Neural cell (in vitro differentiated cells): ENCODE data around the gene ATP13A3. TPM values are rescaled to one million over a fixed set of nuclear protein-coding genes. Genes with fewer than 3 reads are reported as not detected.

Source experiments
- H2AFZ ChIP-seq: fragments of 200-600, 300-800 bp; sonication (generic), shearing (Covaris generic); 2 replicates; pipeline ENCODE4 v1.6.0; 2014; ENCODE audit warnings: low read depth, mild to moderate bottlenecking, antibody characterized with exemption, low read length, moderate library complexity
- H3F3A ChIP-seq: fragments of 200-600 bp; shearing (Covaris generic); 2 replicates; pipeline ENCODE4 v1.6.1; 2016; ENCODE audit warnings: mild to moderate bottlenecking, moderate library complexity, mixed read lengths, antibody characterized with exemption, low read length; ENCODE audit not compliant: insufficient read depth, poor library complexity, severe bottlenecking
- H3K27ac ChIP-seq: fragments of 200-600, 300-800 bp; sonication (generic), shearing (Covaris generic); 2 replicates; pipeline ENCODE4 v1.5.1; 2014; ENCODE audit warnings: mild to moderate bottlenecking, low read length, moderate library complexity
- H3K27me3 ChIP-seq: fragments of 300-800, 200-600 bp; sonication (generic), shearing (Covaris generic); 2 replicates; pipeline ENCODE4 v1.6.0; 2014; ENCODE audit warnings: mild to moderate bottlenecking, low read depth, low read length, moderate library complexity; ENCODE audit not compliant: insufficient read depth
- H3K36me3 ChIP-seq: fragments of 300-800, 200-600 bp; sonication (generic), shearing (Covaris generic); 2 replicates; pipeline ENCODE4 v1.5.1; 2014; ENCODE audit warnings: mild to moderate bottlenecking, antibody characterized with exemption, low read length, moderate library complexity; ENCODE audit not compliant: insufficient read depth
- H3K4me2 ChIP-seq: fragments of 300-800, 200-600 bp; sonication (generic), shearing (Covaris generic); 2 replicates; pipeline ENCODE4 v1.6.0; 2014; ENCODE audit warnings: mild to moderate bottlenecking, low read length
- H3K4me3 ChIP-seq: fragments of 300-800, 200-600 bp; sonication (generic), shearing (Covaris generic); 2 replicates; pipeline ENCODE4 v1.5.1; 2014; ENCODE audit warnings: mild to moderate bottlenecking, low read length, moderate library complexity
- H3K79me2 ChIP-seq: fragments of 200-600 bp; shearing (Covaris generic); replicated peaks from 2 replicates; pipeline ENCODE4 v1.6.0; 2014; ENCODE audit warnings: mild to moderate bottlenecking, low read length, moderate library complexity; ENCODE audit not compliant: insufficient read depth
- H3K9ac ChIP-seq: fragments of 300-800, 200-600 bp; sonication (generic), shearing (Covaris generic); 2 replicates; pipeline ENCODE4 v1.6.1; 2016; ENCODE audit warnings: mild to moderate bottlenecking, low read length, mixed read lengths
- H3K9me2 ChIP-seq: fragments of 200-600 bp; shearing (Covaris generic); 2 replicates; pipeline ENCODE4 v1.6.1; 2016; ENCODE audit warnings: mild to moderate bottlenecking, low read length, mixed read lengths; ENCODE audit not compliant: insufficient read depth
- H3K9me3 ChIP-seq: fragments of 200-600, 300-800 bp; sonication (generic), shearing (Covaris generic); 2 replicates; pipeline ENCODE4 v1.6.1; 2016; ENCODE audit warnings: mild to moderate bottlenecking, mixed run types, low read length, moderate library complexity, mixed read lengths
- H4K20me1 ChIP-seq: fragments of 200-600 bp; shearing (Covaris generic); 2 replicates; pipeline ENCODE4 v1.6.1; 2016; ENCODE audit warnings: mild to moderate bottlenecking, mixed run types; ENCODE audit not compliant: insufficient read depth
- EP300 ChIP-seq: fragments of 450-650 bp; conservative IDR thresholded peaks from 2 replicates; pipeline ENCODE4 v1.6.1; 2014; ENCODE audit warnings: antibody characterized with exemption, mild to moderate bottlenecking, moderate library complexity; ENCODE audit not compliant: poor library complexity, severe bottlenecking
- EZH2 ChIP-seq: fragments of 200-600, 300-800 bp; shearing (Covaris generic), sonication (generic); IDR thresholded peaks from 2 replicates; pipeline ENCODE4 v1.6.1; 2014; ENCODE audit warnings: antibody characterized with exemption, low read length, borderline replicate concordance, mild to moderate bottlenecking; ENCODE audit not compliant: insufficient read depth, poor library complexity, severe bottlenecking
- MXI1 ChIP-seq: fragments of 450-650 bp; conservative IDR thresholded peaks from 2 replicates; pipeline ENCODE4 v1.6.1; 2014; ENCODE audit warnings: antibody characterized with exemption, mild to moderate bottlenecking; ENCODE audit not compliant: poor library complexity, severe bottlenecking
- POLR2AphosphoS5 ChIP-seq: IDR thresholded peaks from 2 replicates; pipeline ENCODE4 v1.6.1; 2012
- RAD21 ChIP-seq: fragments of 450-650 bp; conservative IDR thresholded peaks from 2 replicates; pipeline ENCODE4 v1.6.1; 2014; ENCODE audit warnings: antibody characterized with exemption, mild to moderate bottlenecking, moderate library complexity
- SMC3 ChIP-seq: fragments of 450-650 bp; conservative IDR thresholded peaks from 2 replicates; pipeline ENCODE4 v1.6.1; 2014; ENCODE audit warnings: antibody characterized with exemption, mild to moderate bottlenecking, moderate library complexity; ENCODE audit not compliant: poor library complexity
- TAF1 ChIP-seq: IDR thresholded peaks from 2 replicates; pipeline ENCODE4 v1.6.1; 2012; ENCODE audit warnings: low read depth
- polyA plus RNA-seq: library from polyadenylated mRNA; depleted of rRNA; stranded (reverse); fragments of >200 nt; gene quantifications from 2 replicates; pipeline ENCODE4 v1.2.3, GENCODE V29; 2014
- TF ChIP-seq, protein P1 (sequence below): fragments of 450-650 bp; IDR thresholded peaks from 2 replicates; pipeline ENCODE4 v1.5.1; 2014; ENCODE audit warnings: antibody characterized with exemption, mild to moderate bottlenecking, moderate library complexity; ENCODE audit not compliant: poor library complexity, severe bottlenecking
- TF ChIP-seq, protein P2 (sequence below): IDR thresholded peaks from 2 replicates; pipeline ENCODE4 v1.6.1; 2012; ENCODE audit warnings: borderline replicate concordance

ATP13A3 gene
- polyA plus RNA-seq, 1 donor from 2014 or later = 64.7 TPM

DNA sequence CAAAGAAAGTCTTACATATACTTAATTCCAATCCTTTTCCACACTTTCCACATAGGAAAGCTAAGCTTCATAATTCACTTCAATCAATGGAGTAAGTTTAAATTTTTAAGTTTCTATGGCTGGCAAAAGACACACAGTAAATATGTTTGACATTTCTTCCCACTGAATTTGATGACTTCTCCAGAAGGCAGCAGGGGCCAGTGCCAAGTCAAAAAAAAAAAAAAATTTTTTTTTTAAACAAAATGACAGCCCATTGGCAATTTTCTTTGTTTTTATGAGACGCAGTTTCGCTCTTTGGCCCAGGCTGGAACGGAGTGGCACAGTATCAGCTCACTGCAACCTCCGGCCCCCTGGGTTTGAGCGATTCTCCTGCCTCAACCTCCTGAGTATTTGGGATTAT lies 28.7 kb downstream of the ATP13A3 start:
- H3F3A ChIP-seq = no peaks in the 10 kb centered on the region
- no peak overlapping the region for H3K27ac ChIP-seq
- H2AFZ ChIP-seq = no peak overlapping the region
- H3K9ac ChIP-seq = no peak overlapping the region
- no peaks in the 10 kb centered on the region for H3K27me3 ChIP-seq
- H4K20me1 ChIP-seq = no peaks in the 10 kb centered on the region
- peaks cover 7% of the 10 kb centered on the region for H3K79me2 ChIP-seq
- no peaks in the 10 kb centered on the region for H3K9me2 ChIP-seq
- H3K36me3 ChIP-seq = peaks cover 3% of the 10 kb centered on the region
- no peaks in the 10 kb centered on the region for H3K9me3 ChIP-seq
- TF ChIP-seq MXI1 (no peak), EZH2 (no peak), TAF1 (no peak), SMC3 (no peak), EP300 (no peak), RAD21 (no peak), POLR2AphosphoS5 (no peak)
- TF ChIP-seq, protein P1, sequence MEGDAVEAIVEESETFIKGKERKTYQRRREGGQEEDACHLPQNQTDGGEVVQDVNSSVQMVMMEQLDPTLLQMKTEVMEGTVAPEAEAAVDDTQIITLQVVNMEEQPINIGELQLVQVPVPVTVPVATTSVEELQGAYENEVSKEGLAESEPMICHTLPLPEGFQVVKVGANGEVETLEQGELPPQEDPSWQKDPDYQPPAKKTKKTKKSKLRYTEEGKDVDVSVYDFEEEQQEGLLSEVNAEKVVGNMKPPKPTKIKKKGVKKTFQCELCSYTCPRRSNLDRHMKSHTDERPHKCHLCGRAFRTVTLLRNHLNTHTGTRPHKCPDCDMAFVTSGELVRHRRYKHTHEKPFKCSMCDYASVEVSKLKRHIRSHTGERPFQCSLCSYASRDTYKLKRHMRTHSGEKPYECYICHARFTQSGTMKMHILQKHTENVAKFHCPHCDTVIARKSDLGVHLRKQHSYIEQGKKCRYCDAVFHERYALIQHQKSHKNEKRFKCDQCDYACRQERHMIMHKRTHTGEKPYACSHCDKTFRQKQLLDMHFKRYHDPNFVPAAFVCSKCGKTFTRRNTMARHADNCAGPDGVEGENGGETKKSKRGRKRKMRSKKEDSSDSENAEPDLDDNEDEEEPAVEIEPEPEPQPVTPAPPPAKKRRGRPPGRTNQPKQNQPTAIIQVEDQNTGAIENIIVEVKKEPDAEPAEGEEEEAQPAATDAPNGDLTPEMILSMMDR = no peak
- TF ChIP-seq, protein P2, sequence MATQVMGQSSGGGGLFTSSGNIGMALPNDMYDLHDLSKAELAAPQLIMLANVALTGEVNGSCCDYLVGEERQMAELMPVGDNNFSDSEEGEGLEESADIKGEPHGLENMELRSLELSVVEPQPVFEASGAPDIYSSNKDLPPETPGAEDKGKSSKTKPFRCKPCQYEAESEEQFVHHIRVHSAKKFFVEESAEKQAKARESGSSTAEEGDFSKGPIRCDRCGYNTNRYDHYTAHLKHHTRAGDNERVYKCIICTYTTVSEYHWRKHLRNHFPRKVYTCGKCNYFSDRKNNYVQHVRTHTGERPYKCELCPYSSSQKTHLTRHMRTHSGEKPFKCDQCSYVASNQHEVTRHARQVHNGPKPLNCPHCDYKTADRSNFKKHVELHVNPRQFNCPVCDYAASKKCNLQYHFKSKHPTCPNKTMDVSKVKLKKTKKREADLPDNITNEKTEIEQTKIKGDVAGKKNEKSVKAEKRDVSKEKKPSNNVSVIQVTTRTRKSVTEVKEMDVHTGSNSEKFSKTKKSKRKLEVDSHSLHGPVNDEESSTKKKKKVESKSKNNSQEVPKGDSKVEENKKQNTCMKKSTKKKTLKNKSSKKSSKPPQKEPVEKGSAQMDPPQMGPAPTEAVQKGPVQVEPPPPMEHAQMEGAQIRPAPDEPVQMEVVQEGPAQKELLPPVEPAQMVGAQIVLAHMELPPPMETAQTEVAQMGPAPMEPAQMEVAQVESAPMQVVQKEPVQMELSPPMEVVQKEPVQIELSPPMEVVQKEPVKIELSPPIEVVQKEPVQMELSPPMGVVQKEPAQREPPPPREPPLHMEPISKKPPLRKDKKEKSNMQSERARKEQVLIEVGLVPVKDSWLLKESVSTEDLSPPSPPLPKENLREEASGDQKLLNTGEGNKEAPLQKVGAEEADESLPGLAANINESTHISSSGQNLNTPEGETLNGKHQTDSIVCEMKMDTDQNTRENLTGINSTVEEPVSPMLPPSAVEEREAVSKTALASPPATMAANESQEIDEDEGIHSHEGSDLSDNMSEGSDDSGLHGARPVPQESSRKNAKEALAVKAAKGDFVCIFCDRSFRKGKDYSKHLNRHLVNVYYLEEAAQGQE = no peak
- H3K4me3 ChIP-seq = no peak overlapping the region
- no peak overlapping the region for H3K4me2 ChIP-seq

- H3F3A ChIP-seq = no peaks in the 10 kb centered on the region
- no peak overlapping the region for H3K27ac ChIP-seq
- peaks cover 10% of the 10 kb centered on the region for H3K36me3 ChIP-seq
- no peak overlapping the region for H3K4me2 ChIP-seq
- H3K4me3 ChIP-seq = no peak overlapping the region
- H3K9me3 ChIP-seq = no peaks in the 10 kb centered on the region
- H3K79me2 ChIP-seq = no peaks in the 10 kb centered on the region
- H3K27me3 ChIP-seq = no peaks in the 10 kb centered on the region
- H3K9me2 ChIP-seq = no peaks in the 10 kb centered on the region
- no peaks in the 10 kb centered on the region for H4K20me1 ChIP-seq
- H3K9ac ChIP-seq = no peak overlapping the region
- H2AFZ ChIP-seq = no peak overlapping the region
- TF ChIP-seq, protein P1 = no peak
- TF ChIP-seq RAD21 = no peak
- no peak for TF ChIP-seq TAF1
- TF ChIP-seq EZH2 = no peak
- no peak for TF ChIP-seq MXI1
- TF ChIP-seq SMC3 = no peak
- no peak for TF ChIP-seq EP300
- TF ChIP-seq, protein P2 = no peak
- TF ChIP-seq POLR2AphosphoS5 = no peak
Observed at GRCh38 chr3:194455481-194455880, 31.3 kb downstream of the ATP13A3 start.
